GM12875 (cell line): ENCODE results near the gene TOB1.

Experiments used
- H3K4me3 ChIP-seq: one replicate; pipeline ENCODE4 v1.5.1; 2011; ENCODE audit warnings: low read depth, low read length, control low read depth
- CTCF ChIP-seq: IDR thresholded peaks from 2 replicates; pipeline ENCODE4 v1.5.1; 2011; ENCODE audit warnings: low read depth, mild to moderate bottlenecking, control low read depth, inconsistent platforms, low read length, moderate library complexity, borderline replicate concordance; ENCODE audit not compliant: insufficient read depth

Gene TOB1

GRCh38 chr17:50858486-50859225 is 7.5 kb downstream of the TOB1 start:
- no peak for TF ChIP-seq CTCF
- H3K4me3 ChIP-seq = no peak overlapping the region

- TF ChIP-seq CTCF = no peak
- H3K4me3 ChIP-seq = no peak overlapping the region
Observed at GRCh38 chr17:50856431-50856830, 9.7 kb downstream of the TOB1 start.

GRCh38 chr17:50855708-50856330 is 10.3 kb downstream of the TOB1 start:
- TF ChIP-seq CTCF = no peak

GRCh38 chr17:50853781-50854180 is 12.4 kb downstream of the TOB1 start:
- H3K4me3 ChIP-seq = no peak overlapping the region
- no peak for TF ChIP-seq CTCF

More at GRCh38 chr17:50855708-50856330, 10.3 kb downstream of the TOB1 start:
- H3K4me3 ChIP-seq = no peak overlapping the region

- TF ChIP-seq CTCF = no peak
Observed at GRCh38 chr17:50853015-50853615, 13.0 kb downstream of the TOB1 start.

GRCh38 chr17:50850640-50851039 is 15.5 kb downstream of the TOB1 start:
- H3K4me3 ChIP-seq = no peak overlapping the region
- no peak for TF ChIP-seq CTCF

More at GRCh38 chr17:50853015-50853615, 13.0 kb downstream of the TOB1 start:
- H3K4me3 ChIP-seq = no peak overlapping the region
